D721Med (cell line): ENCODE results near the gene SMPD3.

ENCODE experiments used
- DNase-seq: peaks from one replicate; pipeline ENCODE4 v3.0.0; 2011; ENCODE audit warnings: low spot score; ENCODE audit not compliant: insufficient read length
- FAIRE-seq: peaks from 2 replicates; lab custom pipeline; 2011; peaks lifted over from hg19 to GRCh38; lab: Jason Lieb, UNC
- TF ChIP-seq, protein P1 (sequence below): IDR thresholded peaks from 2 replicates; pipeline ENCODE4 v1.5.1; 2012; ENCODE audit warnings: mild to moderate bottlenecking, control low read depth; ENCODE audit not compliant: insufficient read depth; ENCODE audit errors: missing control alignments

SMPD3 gene

DNA sequence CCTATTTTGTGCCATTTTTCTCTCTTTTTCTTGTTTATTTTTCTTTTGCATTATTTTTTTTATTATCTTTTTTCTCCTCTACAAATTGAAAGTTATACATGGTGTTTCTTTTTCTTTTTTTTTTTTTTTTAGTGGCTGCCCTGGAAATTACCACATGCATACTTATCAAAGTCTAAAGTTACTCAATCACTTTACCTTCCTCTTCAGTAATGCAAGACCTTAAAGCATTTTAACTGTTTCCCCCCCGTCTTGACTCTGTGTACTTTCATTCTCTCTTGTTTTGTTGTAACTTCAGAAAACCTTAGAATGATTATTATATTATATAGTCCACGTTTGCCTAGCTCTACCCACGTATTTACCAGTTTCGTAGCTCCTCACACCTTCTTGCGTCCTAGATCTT lies 33.3 kb upstream of the SMPD3 start:
- TF ChIP-seq, protein P1, sequence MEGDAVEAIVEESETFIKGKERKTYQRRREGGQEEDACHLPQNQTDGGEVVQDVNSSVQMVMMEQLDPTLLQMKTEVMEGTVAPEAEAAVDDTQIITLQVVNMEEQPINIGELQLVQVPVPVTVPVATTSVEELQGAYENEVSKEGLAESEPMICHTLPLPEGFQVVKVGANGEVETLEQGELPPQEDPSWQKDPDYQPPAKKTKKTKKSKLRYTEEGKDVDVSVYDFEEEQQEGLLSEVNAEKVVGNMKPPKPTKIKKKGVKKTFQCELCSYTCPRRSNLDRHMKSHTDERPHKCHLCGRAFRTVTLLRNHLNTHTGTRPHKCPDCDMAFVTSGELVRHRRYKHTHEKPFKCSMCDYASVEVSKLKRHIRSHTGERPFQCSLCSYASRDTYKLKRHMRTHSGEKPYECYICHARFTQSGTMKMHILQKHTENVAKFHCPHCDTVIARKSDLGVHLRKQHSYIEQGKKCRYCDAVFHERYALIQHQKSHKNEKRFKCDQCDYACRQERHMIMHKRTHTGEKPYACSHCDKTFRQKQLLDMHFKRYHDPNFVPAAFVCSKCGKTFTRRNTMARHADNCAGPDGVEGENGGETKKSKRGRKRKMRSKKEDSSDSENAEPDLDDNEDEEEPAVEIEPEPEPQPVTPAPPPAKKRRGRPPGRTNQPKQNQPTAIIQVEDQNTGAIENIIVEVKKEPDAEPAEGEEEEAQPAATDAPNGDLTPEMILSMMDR: no peak
- no peak for DNase-seq
- FAIRE-seq: no peak

DNA sequence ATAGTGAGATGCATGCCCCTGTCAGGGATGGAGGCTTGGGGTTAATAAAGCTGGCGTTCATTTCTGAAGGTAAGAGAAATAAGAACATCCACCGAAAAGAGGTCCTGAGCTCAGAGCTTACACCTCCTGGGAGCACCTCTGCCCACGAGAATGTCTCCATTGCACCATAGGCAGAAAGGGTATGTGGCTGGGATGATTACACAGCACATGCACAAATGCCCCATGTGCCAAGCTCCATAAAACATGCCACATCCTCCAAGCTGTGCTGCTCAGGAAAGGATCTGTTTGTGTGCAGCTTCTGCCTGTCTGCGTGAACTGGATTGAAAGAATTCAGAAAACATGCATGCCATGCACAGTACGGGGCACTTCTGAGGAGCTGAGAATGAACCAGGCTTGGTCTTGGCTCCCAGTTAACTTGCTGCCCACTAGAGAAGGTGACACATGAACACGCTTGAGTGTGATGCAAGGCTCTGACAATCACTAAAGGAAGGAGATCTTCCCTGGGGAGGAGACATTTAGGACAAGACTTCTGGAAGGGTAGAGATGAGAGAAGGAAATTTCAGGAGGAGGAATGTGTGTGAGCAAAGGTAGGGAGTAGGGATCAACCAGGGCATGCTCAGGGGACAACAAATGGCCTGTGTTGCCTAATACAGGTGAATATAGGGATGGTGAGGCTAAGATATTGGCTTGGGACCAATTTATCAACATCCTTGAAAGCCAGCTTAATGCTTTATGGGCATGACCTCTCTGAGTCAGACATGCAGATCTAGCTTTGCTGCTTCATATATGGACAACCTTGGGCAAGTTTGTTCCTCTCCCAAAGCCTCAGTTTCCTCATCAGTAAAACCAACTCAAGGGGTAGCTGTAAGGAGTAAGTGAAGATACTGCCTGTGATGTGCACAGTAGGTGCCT lies 32.0 kb upstream of the SMPD3 start:
- DNase-seq (no peak), FAIRE-seq (no peak)
- TF ChIP-seq, protein P1: no peak

DNA sequence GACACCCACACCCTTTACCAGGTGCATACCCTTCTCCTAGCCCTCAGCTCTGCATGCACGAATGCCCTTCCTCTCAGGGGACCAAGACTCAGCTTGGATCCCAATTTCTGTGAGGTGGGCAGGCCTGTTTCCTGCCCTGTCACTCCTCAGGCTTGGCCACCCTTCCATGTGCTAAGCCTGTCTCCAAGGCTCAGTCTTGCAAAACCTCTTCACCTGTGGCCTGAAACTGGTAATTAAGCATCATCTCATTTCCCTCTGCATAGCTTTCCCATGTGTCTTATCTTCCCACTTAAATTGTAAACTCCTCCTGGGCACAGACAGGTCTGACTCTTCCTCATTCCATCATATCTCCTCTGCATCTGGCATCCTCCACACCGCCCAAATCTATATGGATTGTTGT lies 31.0 kb upstream of the SMPD3 start:
- no peak for DNase-seq
- FAIRE-seq: no peak
- TF ChIP-seq, protein P1: no peak

DNA sequence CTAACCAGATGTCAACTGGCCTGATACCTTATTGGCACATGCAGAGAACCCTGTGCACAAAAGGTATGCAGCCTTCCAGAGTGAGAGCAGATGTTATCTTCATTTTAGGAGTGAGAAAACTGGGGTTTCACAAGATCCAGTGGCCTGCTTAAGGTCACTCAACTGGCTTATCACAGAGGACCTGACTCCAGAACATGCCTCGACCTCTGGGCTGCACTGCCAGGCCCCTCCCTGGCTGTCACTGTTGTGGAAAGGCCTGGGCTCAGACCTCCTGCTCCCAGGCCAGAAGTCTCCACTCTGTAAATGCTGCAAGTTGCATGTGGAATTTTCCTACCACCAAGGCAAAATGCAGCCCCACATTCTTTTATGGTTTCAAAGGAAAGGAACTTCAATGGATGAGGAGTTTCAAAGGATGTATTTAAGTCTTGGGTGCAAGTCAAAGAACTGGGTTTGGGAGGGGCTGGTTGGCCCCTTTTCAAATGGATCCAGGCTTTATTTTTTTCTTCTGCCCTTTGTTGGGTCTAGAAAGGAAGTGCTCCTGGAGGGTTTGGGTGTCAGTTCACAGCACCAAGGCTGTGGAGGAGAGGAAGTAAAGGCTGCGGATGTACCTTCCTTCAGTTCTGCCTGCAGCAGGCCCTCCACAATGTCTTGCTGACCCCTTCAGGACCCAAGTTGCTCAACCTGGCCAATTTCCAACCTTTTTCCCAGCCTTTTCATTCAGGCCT lies 30.4 kb upstream of the SMPD3 start:
- DNase-seq (no peak), FAIRE-seq (no peak)
- TF ChIP-seq, protein P1: no peak

DNA sequence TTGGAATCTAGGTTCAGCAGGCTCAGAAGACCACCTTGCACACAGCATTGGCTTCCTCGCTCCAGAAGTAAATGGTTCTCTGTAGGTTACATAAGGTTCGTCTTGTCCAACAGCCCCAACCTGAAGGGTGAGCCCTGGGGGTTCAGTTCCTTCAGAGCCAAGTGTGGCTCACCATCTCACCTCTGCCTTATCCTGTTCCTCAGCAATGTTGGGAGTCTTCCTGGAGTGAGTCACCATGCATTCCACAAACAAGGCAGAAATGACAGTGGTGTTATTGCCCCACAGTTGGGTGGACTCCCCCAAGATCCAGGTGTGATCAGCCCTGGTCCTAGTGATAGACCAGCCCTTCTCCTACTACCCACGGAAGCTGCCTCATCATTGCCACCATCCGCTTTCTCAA lies 26.8 kb upstream of the SMPD3 start:
- DNase-seq (no peak), FAIRE-seq (no peak)
- TF ChIP-seq, protein P1: no peak

DNA sequence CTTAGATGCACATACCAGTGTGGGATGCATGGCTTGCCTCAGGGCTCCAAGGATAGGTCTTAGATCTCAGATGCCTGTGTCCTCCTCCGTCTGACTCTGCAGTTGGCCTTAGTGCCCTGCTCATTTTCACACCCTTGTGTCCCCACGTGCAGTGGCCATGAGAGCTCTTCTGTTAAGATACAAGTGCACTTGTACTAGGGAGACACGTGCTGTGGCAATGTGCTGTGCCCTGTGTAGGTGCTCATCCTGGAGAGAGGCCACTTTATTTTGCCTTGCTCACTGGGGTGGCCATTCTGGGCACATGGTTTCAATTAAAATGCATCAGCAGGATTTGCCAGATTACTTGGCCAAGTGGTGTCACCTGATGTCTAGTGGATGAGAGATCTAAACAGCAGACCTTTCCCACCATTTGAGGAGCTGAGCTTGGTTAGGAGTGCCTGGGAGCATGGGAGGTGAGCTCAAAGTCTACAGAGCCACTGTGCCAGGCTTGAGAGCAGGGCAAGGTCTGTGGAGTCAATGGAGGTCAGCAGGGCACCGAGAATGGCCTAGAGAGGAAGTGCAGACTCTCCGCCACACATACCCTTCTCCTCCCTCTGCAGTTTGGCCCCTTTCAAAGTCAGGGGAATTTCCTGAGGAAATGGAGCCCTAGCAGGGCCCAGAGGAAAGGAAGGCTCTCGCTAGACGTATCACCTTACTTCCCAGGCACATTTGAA lies 25.2 kb upstream of the SMPD3 start:
- no peak for FAIRE-seq
- DNase-seq: no peak
- TF ChIP-seq, protein P1: no peak
